Erythroblast (primary cell): ENCODE measurements around the gene XIAP.

Source experiments
- GATA1 ChIP-seq: IDR thresholded peaks from 2 replicates; pipeline ENCODE4 v1.6.1; 2011; ENCODE audit warnings: low read depth, mild to moderate bottlenecking, control low read depth, low read length, moderate library complexity
- POLR2A ChIP-seq: IDR thresholded peaks from 2 replicates; pipeline ENCODE4 v1.6.1; 2011; ENCODE audit warnings: mild to moderate bottlenecking, low read length

GRCh38 chrX:123943074-123943473, 83.2 kb downstream of the XIAP start:
- no peak for TF ChIP-seq POLR2A
- no peak for TF ChIP-seq GATA1
